SU-DHL-6 (cell line): Measurements from ENCODE around the gene IGSF5.

ENCODE experiments used
- CTCF ChIP-seq: fragments of 200-600 bp; sonication (generic); IDR thresholded peaks from one replicate; pipeline ENCODE4 v1.5.1; 2017; ENCODE audit warnings: antibody characterized with exemption, mild to moderate bottlenecking, low read length, moderate library complexity; ENCODE audit not compliant: insufficient read depth, poor library complexity, severe bottlenecking
- EZH2phosphoT487 ChIP-seq: fragments of 200-600 bp; sonication (generic), shearing (Covaris generic); conservative IDR thresholded peaks from 2 replicates; pipeline ENCODE4 v1.6.1; 2018; ENCODE audit warnings: mild to moderate bottlenecking, antibody characterized with exemption, low read length, moderate library complexity, mixed read lengths

GRCh38 chr21:39812983-39813382 is 68.0 kb downstream of the IGSF5 start:
- no peak for TF ChIP-seq CTCF
- TF ChIP-seq EZH2phosphoT487, result no peak
